HG03469 (cell line): ENCODE measurements around the gene SLC2A8.

Source experiments
- ATAC-seq: cut with Tn5 transposase; IDR thresholded peaks from one replicate; pipeline ENCODE4 v1.9.1; 2021; ENCODE audit warnings: mild to moderate bottlenecking, moderate library complexity, moderate number of reproducible peaks; ENCODE audit not compliant: unreplicated experiment

SLC2A8 gene

GRCh38 chr9:127370672-127371648 lies 26.0 kb upstream of the SLC2A8 start:
- ATAC-seq: no peak

GRCh38 chr9:127380479-127380878 lies 16.5 kb upstream of the SLC2A8 start:
- no peak for ATAC-seq

GRCh38 chr9:127382541-127382940 lies 14.4 kb upstream of the SLC2A8 start:
- no peak for ATAC-seq

- ATAC-seq: no peak
Observed at GRCh38 chr9:127384016-127384730, 12.8 kb upstream of the SLC2A8 start.

- ATAC-seq: no peak
Observed at GRCh38 chr9:127384901-127385300, 12.1 kb upstream of the SLC2A8 start.

GRCh38 chr9:127386249-127386648 lies 10.7 kb upstream of the SLC2A8 start:
- no peak for ATAC-seq

GRCh38 chr9:127386981-127387380 lies 10.0 kb upstream of the SLC2A8 start:
- ATAC-seq: no peak

- peak; percentile 56 for ATAC-seq
Observed at GRCh38 chr9:127388037-127388855, 8.7 kb upstream of the SLC2A8 start.

GRCh38 chr9:127388856-127389238 lies 8.1 kb upstream of the SLC2A8 start:
- ATAC-seq: no peak

GRCh38 chr9:127389381-127390247 lies 7.4 kb upstream of the SLC2A8 start:
- ATAC-seq: no peak

- no peak for ATAC-seq
Observed at GRCh38 chr9:127390248-127390545, 6.8 kb upstream of the SLC2A8 start.

- ATAC-seq: no peak
Observed at GRCh38 chr9:127390563-127390962, 6.4 kb upstream of the SLC2A8 start.

GRCh38 chr9:127392166-127392565 lies 4.8 kb upstream of the SLC2A8 start:
- ATAC-seq: no peak

- ATAC-seq: no peak
Observed at GRCh38 chr9:127392976-127393375, 4.0 kb upstream of the SLC2A8 start.

- no peak for ATAC-seq
Observed at GRCh38 chr9:127393645-127394044, 3.3 kb upstream of the SLC2A8 start.

GRCh38 chr9:127395497-127396252 lies 1.3 kb upstream of the SLC2A8 start:
- no peak for ATAC-seq

GRCh38 chr9:127396253-127396807 lies 639 bp upstream of the SLC2A8 start:
- peak; percentile 2 for ATAC-seq

- ATAC-seq: no peak
Observed at GRCh38 chr9:127397646-127398274, 791 bp downstream of the SLC2A8 start.

GRCh38 chr9:127398275-127398647 lies 1.3 kb downstream of the SLC2A8 start:
- no peak for ATAC-seq
